ENCODE data around the gene CCR6.

CCR6 gene

GRCh38 chr6:167098825-167099225 lies 24.1 kb upstream of the CCR6 start:
- no peak for DNase-seq (ENCODE audit: low read depth in 3 of 3)

DNA sequence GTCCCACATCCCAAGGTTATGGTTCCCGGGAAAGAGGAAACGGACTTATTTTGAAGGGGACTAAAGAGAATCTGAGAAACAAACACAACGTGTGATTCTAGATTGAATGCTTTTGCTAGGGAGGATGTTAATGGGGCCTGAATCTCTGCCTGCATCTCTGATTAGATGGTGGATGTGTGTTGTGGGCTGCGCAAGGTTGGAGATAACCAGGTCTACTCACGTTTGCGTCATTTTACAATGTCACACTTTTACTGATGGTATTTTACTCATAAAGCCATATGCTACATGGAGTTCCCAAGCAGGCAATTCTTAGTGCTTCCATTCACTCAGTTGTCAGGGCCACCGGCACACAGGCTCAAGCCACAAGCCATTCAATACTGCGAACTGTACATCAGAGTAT lies 23.2 kb upstream of the CCR6 start:
- DNase-seq (ENCODE audit: low read depth in 3 of 3), result no peak

GRCh38 chr6:167100241-167100674 lies 22.6 kb upstream of the CCR6 start:
- DNase-seq (ENCODE audit: low read depth in 3 of 3), result no peak

DNA sequence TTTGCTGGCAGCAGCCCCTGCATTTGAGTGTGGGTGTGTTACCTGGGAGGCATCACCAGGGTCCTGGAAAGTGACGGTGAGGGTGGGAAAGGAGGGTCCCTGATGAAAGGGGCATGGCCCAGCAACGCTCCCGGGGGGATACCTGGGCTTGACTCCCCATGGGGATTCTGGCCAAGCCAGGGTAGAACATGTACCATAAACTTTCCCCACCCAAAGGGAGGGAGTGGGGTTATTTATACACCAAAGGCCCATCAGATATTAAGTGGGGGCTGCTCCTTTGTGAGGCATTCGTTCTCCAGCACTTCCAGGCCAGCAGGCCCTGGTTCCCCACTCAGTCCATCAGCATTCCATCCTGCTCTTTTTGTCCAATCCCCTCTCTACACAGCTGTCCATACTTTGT lies 20.6 kb upstream of the CCR6 start:
- DNase-seq (ENCODE audit: low read depth in 3 of 3), result no peak

- no peak for DNase-seq (ENCODE audit: low read depth in 3 of 3)
Measured at GRCh38 chr6:167103041-167103891, 19.6 kb upstream of the CCR6 start.

- DNase-seq (ENCODE audit: low read depth in 3 of 3), result no peak
Measured at GRCh38 chr6:167104388-167104787, 18.5 kb upstream of the CCR6 start.

DNA sequence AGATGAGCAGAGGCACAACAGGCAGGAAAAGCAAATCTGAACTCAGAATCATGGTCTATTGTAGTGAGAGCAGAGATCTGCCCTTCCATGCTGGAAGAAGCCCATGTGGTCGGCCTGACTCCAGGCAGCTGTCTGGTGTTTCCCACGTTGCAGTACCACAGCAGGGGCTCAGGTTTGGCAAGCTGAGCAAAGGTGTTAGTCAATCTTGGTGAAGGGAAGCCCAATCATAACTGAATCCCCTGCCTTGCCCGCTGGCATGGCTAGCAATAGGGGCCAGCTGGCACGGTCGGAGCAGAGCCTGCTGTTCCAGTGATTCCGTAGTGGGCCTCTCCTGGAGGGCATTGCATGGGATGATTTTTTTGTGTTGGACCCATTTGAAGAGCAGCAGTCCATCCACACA lies 17.8 kb upstream of the CCR6 start:
- no peak for DNase-seq (ENCODE audit: low read depth in 3 of 3)

DNA sequence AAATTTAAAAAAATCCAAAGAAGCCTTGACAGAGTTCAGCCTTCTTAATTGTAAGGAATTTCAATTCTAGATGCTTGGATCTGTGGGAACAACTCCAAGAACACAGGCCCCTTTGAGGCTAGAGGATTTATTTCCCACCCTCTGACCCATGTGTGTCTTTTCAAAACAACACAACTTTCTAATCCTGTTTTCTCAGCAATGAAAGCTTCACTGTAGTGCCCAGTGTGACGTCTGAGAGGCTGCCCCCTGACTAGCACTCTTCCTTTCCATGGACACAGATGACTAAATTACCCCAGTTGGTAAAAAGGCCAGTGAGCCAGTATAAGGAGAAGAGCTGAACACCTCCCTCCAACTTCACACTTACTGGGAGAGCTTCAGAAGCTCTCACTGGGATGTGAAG lies 16.5 kb upstream of the CCR6 start:
- DNase-seq (ENCODE audit: low read depth in 3 of 3), result no peak

GRCh38 chr6:167107787-167108186 lies 15.1 kb upstream of the CCR6 start:
- DNase-seq (ENCODE audit: low read depth in 3 of 3), result no peak

- DNase-seq (ENCODE audit: low read depth in 3 of 3), result no peak
Measured at GRCh38 chr6:167108278-167108677, 14.6 kb upstream of the CCR6 start.

GRCh38 chr6:167109651-167110050 lies 13.2 kb upstream of the CCR6 start:
- no peak for DNase-seq (ENCODE audit: low read depth in 3 of 3)

DNA sequence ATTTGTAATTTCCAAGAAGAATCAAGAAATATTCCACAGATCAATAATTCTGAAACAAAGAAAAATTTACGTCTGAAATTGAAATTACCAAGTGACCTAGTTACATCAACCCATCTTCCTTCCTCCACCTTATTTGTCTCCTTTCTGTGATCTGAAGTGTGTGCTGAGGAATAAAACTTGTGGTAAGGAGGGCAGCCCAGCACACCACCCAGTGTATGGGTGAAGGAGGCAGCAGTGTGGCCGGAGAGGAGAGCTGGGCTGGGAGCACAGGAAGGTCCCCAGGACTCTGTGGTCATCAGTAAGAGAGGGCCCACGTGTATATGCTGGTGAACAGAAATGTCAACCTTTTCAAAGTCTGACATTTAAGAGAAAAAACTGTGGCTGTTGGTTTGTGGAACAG lies 11.3 kb upstream of the CCR6 start:
- DNase-seq (ENCODE audit: low read depth in 3 of 3), result no peak

DNA sequence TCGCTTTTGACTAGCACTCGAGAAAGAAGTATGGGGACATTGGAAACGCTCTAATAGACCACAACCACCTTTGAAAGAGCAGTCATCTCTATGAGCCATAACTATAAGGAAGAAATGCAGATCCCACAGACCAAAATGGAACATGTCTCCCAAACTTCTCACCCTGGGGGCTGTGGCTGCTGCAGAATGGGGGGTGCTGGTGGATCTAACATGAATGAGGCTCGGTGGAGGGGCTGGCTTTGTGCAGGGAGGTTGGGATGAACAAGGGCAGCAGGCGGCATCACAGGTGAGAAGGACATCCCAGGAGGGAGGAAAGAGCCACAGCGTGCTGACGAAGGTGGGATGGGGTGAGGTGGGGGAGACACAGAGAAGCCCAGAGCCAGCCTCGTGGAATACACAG lies 10.5 kb upstream of the CCR6 start:
- DNase-seq (ENCODE audit: low read depth in 3 of 3), result no peak

DNA sequence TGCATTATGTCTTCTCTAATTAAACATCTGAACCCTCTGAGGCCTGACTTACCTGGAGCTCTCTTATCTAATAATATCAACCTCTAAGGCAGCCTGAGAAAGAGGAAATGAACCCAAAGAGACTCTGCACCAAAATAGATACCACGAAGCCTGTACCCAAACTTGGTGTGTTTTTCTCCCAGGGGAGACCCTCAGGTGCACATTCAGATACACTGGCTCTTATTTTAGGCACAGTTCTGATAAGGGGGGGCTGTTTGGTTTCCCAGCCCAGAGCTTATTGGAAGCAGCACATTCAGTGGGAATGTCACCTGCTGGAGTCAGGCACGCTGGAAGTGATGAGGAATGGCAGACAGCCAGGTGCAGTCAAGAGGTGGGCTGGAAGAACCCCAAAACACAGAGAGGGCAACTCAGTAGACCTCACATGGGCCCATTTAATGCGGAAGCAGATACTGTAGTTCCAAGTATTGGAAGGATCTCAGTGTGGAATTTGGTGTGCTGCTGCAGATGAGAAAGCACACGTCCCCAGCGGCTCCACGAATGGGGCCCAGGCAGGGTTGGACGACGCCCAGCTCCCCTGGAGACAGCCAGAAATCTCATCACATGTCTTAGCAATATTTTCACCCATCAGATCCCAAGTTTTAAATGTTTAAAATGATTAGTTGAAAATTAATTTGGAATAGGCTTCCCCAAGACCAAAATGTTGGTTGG lies 9.7 kb upstream of the CCR6 start:
- no peak for DNase-seq (ENCODE audit: low read depth in 3 of 3)

DNA sequence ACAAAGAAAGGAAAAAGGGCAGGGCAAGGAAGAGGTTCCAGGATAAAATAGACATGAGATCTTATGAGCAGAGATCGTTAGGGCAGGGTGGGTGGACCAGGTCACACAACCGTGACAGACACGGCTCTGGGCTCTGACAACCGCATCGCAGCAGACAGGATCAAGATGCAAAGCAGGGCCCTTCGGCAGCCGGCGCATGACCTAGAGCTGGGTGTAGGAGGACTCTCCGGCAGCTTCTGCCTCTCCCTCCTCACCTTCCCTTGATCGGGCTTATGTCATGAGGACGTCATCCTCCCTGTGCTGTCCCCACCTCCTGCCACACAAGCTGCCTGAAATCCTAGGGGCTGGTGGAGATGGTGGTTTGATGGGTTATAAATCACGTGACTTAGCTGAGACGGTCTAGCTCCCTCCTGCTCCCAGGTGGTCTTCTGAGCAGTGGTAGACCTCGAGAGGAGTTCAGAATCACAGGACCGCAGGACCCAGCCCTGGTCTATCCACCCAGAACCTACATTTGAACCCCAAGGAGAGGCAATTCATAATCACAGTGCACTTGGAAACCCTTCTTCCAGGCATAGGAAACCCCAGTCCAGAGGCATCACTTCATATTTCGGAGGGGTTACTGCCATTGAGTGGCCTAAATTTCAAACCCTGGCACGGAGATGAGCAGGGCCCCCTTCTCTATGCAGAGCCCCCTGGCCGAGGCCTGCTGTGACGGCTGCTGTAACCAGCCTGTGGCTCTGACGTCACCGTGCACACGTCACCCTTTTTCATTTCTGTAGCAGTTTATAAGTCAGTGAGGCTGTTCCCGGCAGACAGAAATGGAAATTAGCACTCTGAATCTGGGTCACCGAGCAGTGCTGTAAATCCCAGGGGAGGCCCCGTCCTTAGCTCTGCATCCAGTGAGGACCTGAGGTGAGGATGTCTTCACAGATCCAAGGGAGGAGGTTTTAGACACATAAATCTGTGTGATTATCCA lies 8.7 kb upstream of the CCR6 start:
- peak; percentile 18 to 38 (median 37) for DNase-seq (ENCODE audit: low read depth in 3 of 3)

DNA sequence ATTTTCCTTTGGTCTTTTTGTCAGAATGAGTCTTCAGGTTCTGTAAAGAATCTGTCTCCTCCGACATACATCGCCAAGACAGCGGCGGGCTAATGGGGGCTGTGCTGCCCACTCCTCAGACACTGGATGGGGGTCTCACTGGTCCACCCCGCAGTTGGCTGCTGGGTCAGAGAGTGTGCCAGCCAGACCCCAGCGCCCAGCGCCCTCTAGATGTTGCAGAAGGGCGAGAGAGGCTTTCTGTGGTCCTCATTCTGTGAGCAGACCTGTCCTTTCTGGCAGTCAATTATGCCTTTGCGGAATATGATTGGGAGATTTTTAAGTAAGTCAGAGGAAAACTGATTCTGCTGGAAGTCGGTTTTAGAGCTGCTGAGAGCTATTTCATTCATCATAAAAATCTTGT lies 7.8 kb upstream of the CCR6 start:
- DNase-seq (ENCODE audit: low read depth in 3 of 3), result no peak

DNA sequence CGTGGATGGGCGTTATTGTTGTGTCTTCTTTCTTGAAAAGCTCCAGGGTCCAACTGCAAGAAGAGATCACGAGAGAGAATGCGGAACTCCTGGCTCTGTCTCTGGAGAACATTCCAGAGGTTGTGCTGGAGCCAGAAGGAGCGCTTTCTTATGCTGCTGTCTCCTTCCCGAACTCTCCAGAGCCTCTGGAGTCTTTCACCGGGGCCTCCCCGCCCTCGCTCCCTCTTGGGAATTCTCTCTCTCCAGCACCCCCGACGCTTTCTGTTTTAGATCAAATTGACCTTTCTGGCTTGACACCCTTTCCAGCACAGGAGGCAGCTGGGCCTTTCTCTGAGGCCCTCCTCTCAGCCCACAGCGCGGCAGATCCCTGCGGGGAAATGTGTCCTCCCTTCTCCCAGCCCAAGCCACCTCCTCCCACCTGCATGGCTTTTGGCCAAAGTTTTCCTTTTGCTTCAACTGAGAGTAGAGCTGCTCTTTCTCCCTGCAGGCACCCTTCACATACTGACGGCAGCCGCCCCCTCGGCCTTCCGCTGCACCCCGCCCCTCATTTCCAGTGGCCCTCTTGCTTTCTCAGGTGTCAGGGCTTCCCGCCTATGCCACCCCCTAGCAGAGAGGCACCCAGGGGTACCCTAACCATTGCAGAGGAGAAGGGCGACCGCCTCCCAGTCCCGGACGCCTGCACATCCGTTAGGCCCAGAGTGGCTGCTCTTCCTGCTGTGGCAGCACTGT lies 6.6 kb upstream of the CCR6 start:
- DNase-seq (ENCODE audit: low read depth in 3 of 3), result no peak

DNA sequence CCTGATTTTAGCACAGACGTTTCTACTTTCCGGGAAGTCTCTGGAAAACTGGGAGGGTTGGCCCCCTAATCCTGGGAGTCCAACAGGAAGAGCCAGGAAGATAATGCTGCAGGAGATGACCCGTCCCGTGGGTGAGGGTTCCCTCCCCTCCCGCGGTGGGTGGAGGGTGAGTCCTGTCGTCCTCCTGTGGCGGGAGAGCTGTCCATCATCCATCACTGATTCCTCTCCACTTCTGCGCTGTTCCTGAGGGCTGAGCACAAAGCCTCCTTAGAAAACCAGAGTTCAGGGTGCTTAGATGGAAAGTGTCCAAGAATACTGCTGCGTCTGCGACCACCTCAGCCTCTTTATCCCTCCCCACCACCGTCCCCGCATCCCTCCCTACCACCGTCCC lies 6.1 kb upstream of the CCR6 start:
- no peak for DNase-seq (ENCODE audit: low read depth in 3 of 3)

GRCh38 chr6:167118006-167118405 lies 4.9 kb upstream of the CCR6 start:
- no peak for DNase-seq (ENCODE audit: low read depth in 3 of 3)

DNA sequence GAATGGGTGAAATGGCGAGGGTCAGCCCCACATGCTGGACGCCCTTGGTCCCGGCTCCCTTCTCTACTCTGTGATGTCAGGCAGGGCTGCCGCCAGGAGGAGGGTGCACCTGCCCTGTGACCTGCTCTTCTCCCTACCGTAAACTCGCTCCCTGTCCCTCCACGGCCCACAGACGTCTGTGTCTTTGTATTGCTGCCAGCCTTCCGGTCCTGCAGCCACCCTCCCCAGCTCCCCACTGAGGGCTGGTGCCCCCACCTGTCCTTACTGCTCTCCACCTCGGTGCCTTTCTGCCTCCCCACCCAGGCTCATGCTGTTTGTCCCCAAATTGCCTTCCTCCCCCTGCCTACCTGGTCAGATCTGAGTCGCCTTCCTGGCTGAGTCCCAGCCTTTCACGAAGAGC lies 4.1 kb upstream of the CCR6 start:
- DNase-seq (ENCODE audit: low read depth in 3 of 3), result no peak
